GM23338 (cell line): Measurements from ENCODE around the gene ITCH. TPM values are rescaled to one million over a fixed set of nuclear protein-coding genes. Genes with fewer than 3 reads are reported as not detected.

Experiments
- ATAC-seq: fragments of 200-7000 bp; cut with Tn5 transposase; 3 replicates; pipeline ENCODE4 v1.9.1; 2020
- DNase-seq: peaks from one replicate; pipeline ENCODE4 v3.0.0-alpha.2; 2015; ENCODE audit warnings: low spot score
- H2AFZ ChIP-seq: fragments of 200-600 bp; sonication (generic); 2 replicates; pipeline ENCODE4 v1.8.0; 2016; ENCODE audit warnings: antibody characterized with exemption, mild to moderate bottlenecking, moderate library complexity
- H3F3A ChIP-seq: fragments of 200-600 bp; sonication (generic); replicated peaks from 2 replicates; pipeline ENCODE4 v1.8.0; 2017; ENCODE audit warnings: antibody characterized with exemption, mixed run types, low read depth
- H3K27ac ChIP-seq: fragments of 200-600 bp; sonication (generic); 2 replicates; pipeline ENCODE4 v1.6.1; 2016; ENCODE audit warnings: low read depth
- H3K27me3 ChIP-seq: fragments of 200-600 bp; sonication (generic); 2 replicates; pipeline ENCODE4 v1.8.0; 2016; ENCODE audit warnings: mild to moderate bottlenecking, mixed run types, moderate library complexity; ENCODE audit not compliant: insufficient read depth
- H3K36me3 ChIP-seq: fragments of 200-600 bp; sonication (generic); 2 replicates; pipeline ENCODE4 v1.8.0; 2016; ENCODE audit warnings: mild to moderate bottlenecking; ENCODE audit not compliant: insufficient read depth
- H3K4me1 ChIP-seq: fragments of 200-600 bp; sonication (generic); 2 replicates; pipeline ENCODE4 v1.8.0; 2016; ENCODE audit warnings: mild to moderate bottlenecking, moderate library complexity; ENCODE audit not compliant: insufficient read depth
- H3K4me2 ChIP-seq: fragments of 200-600 bp; sonication (generic); 2 replicates; pipeline ENCODE4 v1.7.1; 2017; ENCODE audit warnings: mixed run types
- H3K4me3 ChIP-seq: fragments of 200-600 bp; sonication (generic); 2 replicates; pipeline ENCODE4 v1.6.1; 2016; ENCODE audit warnings: mixed run types
- H3K79me2 ChIP-seq: fragments of 200-600 bp; sonication (generic); replicated peaks from 2 replicates; pipeline ENCODE4 v1.8.0; 2017; ENCODE audit warnings: mild to moderate bottlenecking; ENCODE audit not compliant: insufficient read depth
- H3K9me2 ChIP-seq: fragments of 200-600 bp; sonication (generic); 2 replicates; pipeline ENCODE4 v1.8.0; 2017; ENCODE audit not compliant: insufficient read depth
- H4K20me1 ChIP-seq: fragments of 200-600 bp; sonication (generic); replicated peaks from 2 replicates; pipeline ENCODE4 v1.8.0; 2017; ENCODE audit warnings: mild to moderate bottlenecking; ENCODE audit not compliant: insufficient read depth
- H3K27ac Mint-ChIP-seq: 2 replicates; pipeline ENCODE4 v1.8.0; 2020; ENCODE audit warnings: inconsistent platforms, mild to moderate bottlenecking, moderate library complexity, mixed read lengths
- H3K27me3 Mint-ChIP-seq: 3 replicates; pipeline ENCODE4 v1.8.0; 2022; ENCODE audit warnings: low read depth, mild to moderate bottlenecking, moderate library complexity, mixed read lengths, inconsistent platforms; ENCODE audit not compliant: insufficient read depth, poor library complexity
- H3K36me3 Mint-ChIP-seq: 3 replicates; pipeline ENCODE4 v1.8.0; 2021; ENCODE audit warnings: low read depth, mild to moderate bottlenecking, inconsistent platforms, moderate library complexity, mixed read lengths
- H3K4me1 Mint-ChIP-seq: 3 replicates; pipeline ENCODE4 v1.8.0; 2020; ENCODE audit warnings: mild to moderate bottlenecking, inconsistent platforms, mixed read lengths
- H3K4me3 Mint-ChIP-seq: 3 replicates; pipeline ENCODE4 v1.8.0; 2021; ENCODE audit warnings: moderate library complexity, mild to moderate bottlenecking, inconsistent platforms, mixed read lengths
- H3K9me3 Mint-ChIP-seq: 3 replicates; pipeline ENCODE4 v1.8.0; 2020; ENCODE audit warnings: moderate library complexity, mild to moderate bottlenecking, inconsistent platforms, mixed read lengths
- CREB1 ChIP-seq: fragments of 250-450 bp; sonication (Bioruptor Pico); IDR thresholded peaks from 2 replicates; pipeline ENCODE4 v1.5.0; 2020; ENCODE audit warnings: low read depth, mild to moderate bottlenecking, moderate library complexity
- CTCF ChIP-seq, 2 experiments: fragments of 200-600 bp in 1 of 2; sonication (generic) in 1 of 2; conservative IDR thresholded peaks; 2 replicates each; pipeline versions ENCODE4 v1.5.1 to v1.6.1; 2016 to 2017; ENCODE audit warnings: antibody characterized with exemption in 2 of 2, low read depth in 2 of 2, mild to moderate bottlenecking in 2 of 2, moderate library complexity in 1 of 2
- EZH2 ChIP-seq: fragments of 200-600 bp; sonication (generic); IDR thresholded peaks from one replicate; pipeline ENCODE4 v1.8.0; 2017; ENCODE audit warnings: antibody characterized with exemption, mild to moderate bottlenecking, low read depth; ENCODE audit not compliant: unreplicated experiment
- EZH2phosphoT487 ChIP-seq: fragments of 200-600 bp; sonication (generic); IDR thresholded peaks from one replicate; pipeline ENCODE4 v1.8.1; 2018; ENCODE audit warnings: antibody characterized with exemption; ENCODE audit not compliant: unreplicated experiment
- REST ChIP-seq: IDR thresholded peaks from one replicate; pipeline ENCODE4 v1.6.1; 2018; ENCODE audit warnings: antibody characterized with exemption; ENCODE audit not compliant: unreplicated experiment
- STAT1 ChIP-seq: IDR thresholded peaks from one replicate; pipeline ENCODE4 v1.6.1; 2016; ENCODE audit warnings: antibody characterized with exemption; ENCODE audit not compliant: unreplicated experiment
- ZNF331 ChIP-seq: fragments of 250-450 bp; sonication (Bioruptor Pico); IDR thresholded peaks from 2 replicates; pipeline ENCODE4 v1.5.0; 2020; ENCODE audit warnings: low read depth, mild to moderate bottlenecking, moderate library complexity
- ZNF462 ChIP-seq: fragments of 250-450 bp; sonication (Bioruptor Pico); IDR thresholded peaks from 2 replicates; pipeline ENCODE4 v1.5.0; 2020; ENCODE audit warnings: mild to moderate bottlenecking, moderate library complexity
- polyA plus RNA-seq: library from polyadenylated mRNA; unstranded; fragments of >200 nt; fragmentation: Nextera tagmentation; extraction: Ambion mirVana; gene quantifications from 2 replicates; pipeline ENCODE4 v1.2.1, GENCODE V29; 2016
- total RNA-seq: library from RNA; depleted of rRNA; stranded (reverse); fragments of >200 nt; shearing (Covaris generic); gene quantifications from 2 replicates; pipeline ENCODE4 v1.2.3, GENCODE V29; 2014

ITCH gene
- total and polyA plus RNA-seq, 2 experiments from 2014 or later = 16.4 to 31.6 TPM

GRCh38 chr20:34535857-34536256, 172.8 kb downstream of the ITCH start:
- Histone ChIP-seq H3K4me2 (no peak overlapping the region), H3K27ac (no peak overlapping the region), H3K27me3 (no peaks in the 10 kb centered on the region), H3K36me3 (peaks cover 4% of the 10 kb centered on the region), H2AFZ (no peak overlapping the region), H3F3A (0 out of 2 replicates have a peak, but pooled peaks cover 4% of the 10 kb centered on the region), H4K20me1 (no peaks in the 10 kb centered on the region; the same call in none of the 2 replicates), H3K9me2 (no peaks in the 10 kb centered on the region), H3K4me3 (no peak overlapping the region), H3K4me1 (no peaks in the 10 kb centered on the region), H3K79me2 (no peaks in the 10 kb centered on the region)
- H3K36me3 Mint-ChIP-seq = peaks cover 42% of the 10 kb centered on the region
- H3K4me1 Mint-ChIP-seq = no peaks in the 10 kb centered on the region
- no peaks in the 10 kb centered on the region for H3K9me3 Mint-ChIP-seq
- peaks cover 4% of the 10 kb centered on the region for H3K27me3 Mint-ChIP-seq
- no peak for DNase-seq
- no peak for ATAC-seq
- TF ChIP-seq EZH2 (no peak), EZH2phosphoT487 (no peak), CTCF (conservative IDR thresholded peaks at IDR 0.05; ENCODE audit: low read depth in 2 of 2) (no peak), REST (no peak), STAT1 (no peak), ZNF331 (CRISPR knock-in tag) (no peak), CREB1 (CRISPR knock-in tag) (no peak), ZNF462 (no peak)
- no peak overlapping the region for H3K4me3 Mint-ChIP-seq
- no peak overlapping the region for H3K27ac Mint-ChIP-seq
